ENCODE data around the gene POLR1B.

Gene POLR1B

GRCh38 chr2:112577756-112578155 is 35.5 kb downstream of the POLR1B start:
- in situ Hi-C loops (cut with HindIII; ENCODE audit: low sequenced_read_pairs), result no loop called here
- TF ChIP-seq, protein P1, sequence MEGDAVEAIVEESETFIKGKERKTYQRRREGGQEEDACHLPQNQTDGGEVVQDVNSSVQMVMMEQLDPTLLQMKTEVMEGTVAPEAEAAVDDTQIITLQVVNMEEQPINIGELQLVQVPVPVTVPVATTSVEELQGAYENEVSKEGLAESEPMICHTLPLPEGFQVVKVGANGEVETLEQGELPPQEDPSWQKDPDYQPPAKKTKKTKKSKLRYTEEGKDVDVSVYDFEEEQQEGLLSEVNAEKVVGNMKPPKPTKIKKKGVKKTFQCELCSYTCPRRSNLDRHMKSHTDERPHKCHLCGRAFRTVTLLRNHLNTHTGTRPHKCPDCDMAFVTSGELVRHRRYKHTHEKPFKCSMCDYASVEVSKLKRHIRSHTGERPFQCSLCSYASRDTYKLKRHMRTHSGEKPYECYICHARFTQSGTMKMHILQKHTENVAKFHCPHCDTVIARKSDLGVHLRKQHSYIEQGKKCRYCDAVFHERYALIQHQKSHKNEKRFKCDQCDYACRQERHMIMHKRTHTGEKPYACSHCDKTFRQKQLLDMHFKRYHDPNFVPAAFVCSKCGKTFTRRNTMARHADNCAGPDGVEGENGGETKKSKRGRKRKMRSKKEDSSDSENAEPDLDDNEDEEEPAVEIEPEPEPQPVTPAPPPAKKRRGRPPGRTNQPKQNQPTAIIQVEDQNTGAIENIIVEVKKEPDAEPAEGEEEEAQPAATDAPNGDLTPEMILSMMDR (IDR thresholded peaks at IDR 0.05; ENCODE audit: low read depth, low read length, missing control alignments), result peak; percentile 30
- H3K4me3 ChIP-seq (ENCODE audit: low read depth, low read length), result no peak overlapping the region
- peak; percentile 43 for DNase-seq (ENCODE audit: low read depth)

- peak; percentile 86 for DNase-seq (ENCODE audit: low read depth)
- TF ChIP-seq, protein P1 (IDR thresholded peaks at IDR 0.05; ENCODE audit: low read depth, low read length, missing control alignments), result peak; percentile 8
- no peak overlapping the region for H3K4me3 ChIP-seq (ENCODE audit: low read depth, low read length)
Observed at GRCh38 chr2:112579241-112579640, 37.0 kb downstream of the POLR1B start.

DNA sequence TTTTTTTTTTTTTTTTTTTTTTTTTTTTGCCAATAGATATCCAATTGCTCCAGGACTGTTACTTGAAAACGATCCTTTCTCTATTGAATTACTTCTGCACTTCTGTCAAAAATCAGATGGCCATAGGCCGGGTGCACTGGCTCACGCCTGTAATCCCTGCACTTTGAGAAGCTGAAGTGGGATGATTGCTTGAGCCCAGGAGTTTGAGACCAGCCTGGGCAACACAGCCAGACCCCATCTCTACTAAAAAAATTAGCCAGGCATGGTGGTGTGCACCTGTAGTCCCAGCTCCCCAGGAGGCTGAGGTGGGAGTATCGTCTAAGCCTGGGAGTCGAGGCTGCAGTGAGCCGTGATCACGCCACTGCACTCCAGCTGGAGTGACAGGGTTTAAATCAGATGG is 37.8 kb downstream of the POLR1B start:
- no peak for DNase-seq (ENCODE audit: low read depth)
- in situ Hi-C loops (cut with HindIII; ENCODE audit: low sequenced_read_pairs), result no loop called here
- no peak overlapping the region for H3K4me3 ChIP-seq (ENCODE audit: low read depth, low read length)
- TF ChIP-seq, protein P1 (IDR thresholded peaks at IDR 0.05; ENCODE audit: low read depth, low read length, missing control alignments), result no peak

More at GRCh38 chr2:112579241-112579640, 37.0 kb downstream of the POLR1B start:
- in situ Hi-C loops (cut with HindIII; ENCODE audit: low sequenced_read_pairs), result no loop called here

- DNase-seq (ENCODE audit: low read depth), result peak; percentile 42
Observed at GRCh38 chr2:112582314-112582746, 40.1 kb downstream of the POLR1B start.

DNA sequence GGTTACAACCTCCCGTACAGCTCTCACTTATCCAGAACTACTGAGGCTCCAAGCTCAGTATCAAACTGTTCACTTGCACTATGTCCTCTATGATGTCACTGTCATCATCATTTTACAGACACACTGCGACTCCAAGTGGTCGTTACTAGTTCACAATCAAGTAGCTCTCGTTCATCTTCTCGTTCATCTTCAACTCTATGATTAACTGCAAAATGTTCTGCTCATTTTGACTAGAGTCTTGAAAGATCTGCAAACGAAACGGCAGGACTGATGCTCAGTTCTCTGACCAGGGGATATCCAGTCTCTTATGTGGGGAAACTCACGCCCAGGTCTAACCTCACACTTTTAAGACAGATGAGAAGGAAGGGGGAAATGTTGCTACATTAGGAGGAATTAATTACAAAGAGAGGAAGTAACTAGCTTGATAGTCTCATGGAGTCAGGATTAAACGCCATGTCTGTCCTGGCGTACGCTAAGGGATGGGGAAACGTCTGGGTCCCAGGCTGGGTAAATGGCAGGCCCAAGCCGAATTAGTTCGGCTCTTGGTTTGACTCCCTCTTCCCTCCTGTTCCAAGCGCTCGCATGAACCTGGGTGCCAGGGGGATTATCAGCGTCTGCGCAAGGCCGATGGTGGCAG is 41.4 kb downstream of the POLR1B start:
- in situ Hi-C loops (cut with HindIII; ENCODE audit: low sequenced_read_pairs), result no loop called here
- TF ChIP-seq, protein P1 (IDR thresholded peaks at IDR 0.05; ENCODE audit: low read depth, low read length, missing control alignments), result no peak
- peak overlapping the region; percentile 68 for H3K4me3 ChIP-seq (ENCODE audit: low read depth, low read length)
- DNase-seq (ENCODE audit: low read depth), result no peak

More at GRCh38 chr2:112582314-112582746, 40.1 kb downstream of the POLR1B start:
- in situ Hi-C loops (cut with HindIII; ENCODE audit: low sequenced_read_pairs), result no loop called here
- H3K4me3 ChIP-seq (ENCODE audit: low read depth, low read length), result no peak overlapping the region
- TF ChIP-seq, protein P1 (IDR thresholded peaks at IDR 0.05; ENCODE audit: low read depth, low read length, missing control alignments), result peak; percentile 38

GRCh38 chr2:112584134-112584890 is 42.0 kb downstream of the POLR1B start, which contains the start of gene CHCHD5:
Gene CHCHD5 (plus strand): TSS chr2:112584609. CDS start chr2:112584648, 39 bp downstream.
- peak; percentile 91 for DNase-seq (ENCODE audit: low read depth)
- in situ Hi-C loops (cut with HindIII; ENCODE audit: low sequenced_read_pairs), result no loop called here
- TF ChIP-seq, protein P1 (IDR thresholded peaks at IDR 0.05; ENCODE audit: low read depth, low read length, missing control alignments), result no peak
- H3K4me3 ChIP-seq (ENCODE audit: low read depth, low read length), result peak within 1 kb of the TSS; percentile 68

All from astrocyte of the cerebellum (primary cell).